SK-N-SH (cell line): ENCODE data around the gene CCND3. TPM values are rescaled to one million over a fixed set of nuclear protein-coding genes. Genes with fewer than 3 reads are reported as not detected.

ENCODE experiments used
- CTCF ChIA-PET: fragments of 300-600, 350-600 bp; formaldehyde crosslinking; extraction: SDS; loops from one replicate; lab custom pipeline; 2021; lab: Yijun Ruan, JAX
- POLR2A ChIA-PET: fragments of 350-600 bp; sonication (Branson Sonifier 250); formaldehyde crosslinking; extraction: SDS; loops from one replicate; lab custom pipeline; 2020; ENCODE audit warnings: antibody characterized with exemption, inconsistent platforms; lab: Yijun Ruan, JAX
- DNase-seq: peaks from one replicate; pipeline ENCODE4 v3.0.0; 2012
- H2AFZ ChIP-seq: fragments of 200-600 bp; sonication (generic); 2 replicates; pipeline ENCODE4 v1.8.1; 2016; ENCODE audit warnings: antibody characterized with exemption, mild to moderate bottlenecking, low read depth
- H3F3A ChIP-seq: fragments of 200-600 bp; sonication (generic); replicated peaks from 2 replicates; pipeline ENCODE3; 2016; ENCODE audit warnings: antibody characterized with exemption, mild to moderate bottlenecking; ENCODE audit not compliant: insufficient read depth
- H3K27ac ChIP-seq, 2 experiments: fragments of 200-500 bp in 1 of 2; fragments of 200-600 bp in 1 of 2; sonication (Bioruptor generic) in 1 of 2; sonication (generic), shearing (Covaris generic) in 1 of 2; 2 replicates each; pipeline versions ENCODE4 v1.5.1 to v1.6.1; 2014 to 2016; ENCODE audit warnings: low read depth in 2 of 2, inconsistent platforms in 1 of 2, low read length in 1 of 2, mild to moderate bottlenecking in 1 of 2, mixed read lengths in 1 of 2
- H3K27me3 ChIP-seq: fragments of 200-600 bp; sonication (generic), shearing (Covaris generic); 2 replicates; pipeline ENCODE4 v1.6.1; 2016; ENCODE audit warnings: mixed run types; ENCODE audit not compliant: insufficient read depth
- H3K36me3 ChIP-seq, 2 experiments: fragments of 200-500 bp in 1 of 2; fragments of 200-600 bp in 1 of 2; sonication (Bioruptor generic) in 1 of 2; sonication (generic) in 1 of 2; replicated peaks in 1 of 2; 2 replicates each; pipeline versions ENCODE3 to v1.5.1; 2014 to 2016; ENCODE audit warnings: low read length in 1 of 2, mild to moderate bottlenecking in 1 of 2; ENCODE audit not compliant: insufficient read depth in 2 of 2, control insufficient read depth in 1 of 2
- H3K4me1 ChIP-seq, 2 experiments: fragments of 200-500 bp in 1 of 2; fragments of 200-600 bp in 1 of 2; sonication (Bioruptor generic) in 1 of 2; sonication (generic), shearing (Covaris generic) in 1 of 2; 2 replicates each; pipeline versions ENCODE4 v1.5.1 to v1.6.1; 2014 to 2016; ENCODE audit warnings: low read depth in 1 of 2, low read length in 1 of 2, mixed run types in 1 of 2; ENCODE audit not compliant: insufficient read depth in 2 of 2, control insufficient read depth in 1 of 2
- H3K4me2 ChIP-seq: fragments of 200-600 bp; sonication (generic), shearing (Covaris generic); 2 replicates; pipeline ENCODE4 v1.6.1; 2017; ENCODE audit warnings: mixed run types
- H3K4me3 ChIP-seq, 2 experiments: fragments of 200-500 bp in 1 of 2; fragments of 200-600 bp in 1 of 2; sonication (Bioruptor generic) in 1 of 2; sonication (generic), shearing (Covaris generic) in 1 of 2; 2 replicates each; pipeline versions ENCODE4 v1.5.1 to v1.8.1; 2014 to 2016; ENCODE audit warnings: low read depth in 2 of 2, inconsistent platforms in 1 of 2, low read length in 1 of 2, mild to moderate bottlenecking in 1 of 2, mixed read lengths in 1 of 2, moderate library complexity in 1 of 2
- H3K79me2 ChIP-seq: fragments of 200-600 bp; sonication (generic); 2 replicates; pipeline ENCODE4 v1.8.1; 2017; ENCODE audit warnings: mild to moderate bottlenecking; ENCODE audit not compliant: insufficient read depth
- H3K9ac ChIP-seq: fragments of 200-600 bp; sonication (generic); 2 replicates; pipeline ENCODE4 v1.6.1; 2017; ENCODE audit warnings: mixed run types
- H3K9me2 ChIP-seq: fragments of 200-600 bp; sonication (generic); 2 replicates; pipeline ENCODE4 v1.6.1; 2017; ENCODE audit warnings: mixed run types
- H3K9me3 ChIP-seq: fragments of 200-600 bp; sonication (generic); 2 replicates; pipeline ENCODE4 v1.6.1; 2017; ENCODE audit warnings: mixed run types, mild to moderate bottlenecking, moderate library complexity
- H4K20me1 ChIP-seq: fragments of 200-600 bp; sonication (generic); 2 replicates; pipeline ENCODE4 v1.6.1; 2017; ENCODE audit warnings: mild to moderate bottlenecking, mixed run types; ENCODE audit not compliant: insufficient read depth
- EP300 ChIP-seq, 2 experiments: IDR thresholded peaks; 2 replicates each; pipeline versions ENCODE4 v1.4.0 to v1.6.1; 2012; ENCODE audit warnings: borderline replicate concordance in 1 of 2, low read depth in 1 of 2, low read length in 1 of 2
- FOSL2 ChIP-seq: IDR thresholded peaks from 2 replicates; pipeline ENCODE4 v1.4.0; 2012; ENCODE audit warnings: low read depth, mild to moderate bottlenecking, moderate library complexity, borderline replicate concordance
- GABPA ChIP-seq: IDR thresholded peaks from 2 replicates; pipeline ENCODE4 v1.4.0; 2012; ENCODE audit warnings: low read depth, mild to moderate bottlenecking
- MEF2A ChIP-seq: IDR thresholded peaks from 2 replicates; pipeline ENCODE4 v1.4.0; 2012; ENCODE audit warnings: low read depth, borderline replicate concordance
- MXI1 ChIP-seq: IDR thresholded peaks from 2 replicates; pipeline ENCODE4 v1.6.1; 2012; ENCODE audit warnings: mild to moderate bottlenecking, low read depth, low read length, improper control_type of control experiment
- NFIC ChIP-seq: IDR thresholded peaks from 2 replicates; pipeline ENCODE4 v1.4.0; 2012; ENCODE audit warnings: borderline replicate concordance
- POLR2AphosphoS5 ChIP-seq: IDR thresholded peaks from 2 replicates; pipeline ENCODE4 v1.6.1; 2012; ENCODE audit warnings: low read depth, low read length
- RCOR1 ChIP-seq: fragments of 150-350 bp; IDR thresholded peaks from 2 replicates; pipeline ENCODE4 v1.6.1; 2017; ENCODE audit warnings: antibody characterized with exemption, low read length
- SMC3 ChIP-seq: IDR thresholded peaks from 2 replicates; pipeline ENCODE4 v1.6.1; 2012; ENCODE audit warnings: low read depth, low read length, improper control_type of control experiment
- TAF1 ChIP-seq: IDR thresholded peaks from 2 replicates; pipeline ENCODE4 v1.6.1; 2012; ENCODE audit warnings: low read depth, mild to moderate bottlenecking, low read length, moderate library complexity, borderline replicate concordance
- WGBS: methylation state at CpG from one replicate; pipeline ENCODE4 v1.1.6; 2017; ENCODE audit warnings: low lambda C conversion rate; 5-methylcytosine and 5-hydroxymethylcytosine counted together
- polyA plus RNA-seq, 3 experiments: library from polyadenylated mRNA; depleted of rRNA; stranded (reverse); fragments of >200 nt; gene quantifications; 2 replicates each; pipeline ENCODE4 v1.2.3, GENCODE V29; 2012
- TF ChIP-seq, protein P1 (sequence below): fragments of 150-350 bp; IDR thresholded peaks from 2 replicates; pipeline ENCODE4 v1.6.1; 2017; ENCODE audit warnings: antibody characterized with exemption, low read length, low read depth, borderline replicate concordance
- TF ChIP-seq, protein P2 (sequence below): IDR thresholded peaks from 2 replicates; pipeline ENCODE4 v1.4.0; 2012; ENCODE audit warnings: low read depth, borderline replicate concordance
- TF ChIP-seq, protein P3 (sequence below): IDR thresholded peaks from 2 replicates; pipeline ENCODE4 v1.4.0; 2012; ENCODE audit warnings: low read depth, borderline replicate concordance
- TF ChIP-seq, protein P4 (sequence below): fragments of 150-350 bp; IDR thresholded peaks from 2 replicates; pipeline ENCODE4 v1.6.1; 2016; ENCODE audit warnings: mild to moderate bottlenecking, low read depth, low read length

Gene CCND3
- polyA plus RNA-seq, 1 of the 3 experiments (the other 2 are of a cell fraction), result 26.6 TPM

DNA sequence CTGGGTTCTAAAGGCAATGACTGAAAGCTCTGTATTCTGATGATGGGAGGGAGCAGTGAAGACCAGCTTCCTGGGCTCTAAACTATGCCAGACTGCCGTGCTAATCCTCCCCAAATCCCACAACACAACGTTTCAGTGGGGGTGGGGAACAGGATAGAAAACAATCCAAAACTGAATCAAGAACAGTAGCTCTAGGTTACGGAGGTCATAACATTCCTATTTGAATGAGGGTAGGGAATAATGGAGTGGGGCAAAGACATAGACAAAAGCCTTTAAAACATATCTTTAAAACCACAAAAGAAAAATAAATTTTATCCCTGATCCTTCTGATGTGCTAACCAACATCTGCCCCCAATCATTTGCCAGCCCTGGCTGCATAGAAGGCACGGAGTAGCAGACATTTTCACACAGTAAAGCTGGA lies 54.3 kb downstream of the CCND3 start:
- Histone ChIP-seq H2AFZ (no peak overlapping the region), H3K27ac (no peak overlapping the region), H3K4me2 (no peak overlapping the region), H3K4me3 (no peak overlapping the region), H4K20me1 (no peaks in the 10 kb centered on the region), H3K9me3 (no peaks in the 10 kb centered on the region), H3K9ac (no peak overlapping the region), H3F3A (no peaks in the 10 kb centered on the region), H3K27me3 (no peaks in the 10 kb centered on the region), H3K9me2 (no peaks in the 10 kb centered on the region), H3K79me2 (no peaks in the 10 kb centered on the region), H3K4me1 (peaks cover 0 to 4% of the 10 kb centered on the region in 2 experiments; a peak in 2 of 4 replicates), H3K36me3 (peaks cover 0 to 2% of the 10 kb centered on the region in 2 experiments)
- TF ChIP-seq, protein P1, sequence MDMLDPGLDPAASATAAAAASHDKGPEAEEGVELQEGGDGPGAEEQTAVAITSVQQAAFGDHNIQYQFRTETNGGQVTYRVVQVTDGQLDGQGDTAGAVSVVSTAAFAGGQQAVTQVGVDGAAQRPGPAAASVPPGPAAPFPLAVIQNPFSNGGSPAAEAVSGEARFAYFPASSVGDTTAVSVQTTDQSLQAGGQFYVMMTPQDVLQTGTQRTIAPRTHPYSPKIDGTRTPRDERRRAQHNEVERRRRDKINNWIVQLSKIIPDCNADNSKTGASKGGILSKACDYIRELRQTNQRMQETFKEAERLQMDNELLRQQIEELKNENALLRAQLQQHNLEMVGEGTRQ, result no peak
- TF ChIP-seq EP300 (IDR thresholded peaks at IDR 0.05; ENCODE audit: borderline replicate concordance in 1 of 2, low read depth in 1 of 2, low read length in 1 of 2), result no peak
- TF ChIP-seq, protein P2, sequence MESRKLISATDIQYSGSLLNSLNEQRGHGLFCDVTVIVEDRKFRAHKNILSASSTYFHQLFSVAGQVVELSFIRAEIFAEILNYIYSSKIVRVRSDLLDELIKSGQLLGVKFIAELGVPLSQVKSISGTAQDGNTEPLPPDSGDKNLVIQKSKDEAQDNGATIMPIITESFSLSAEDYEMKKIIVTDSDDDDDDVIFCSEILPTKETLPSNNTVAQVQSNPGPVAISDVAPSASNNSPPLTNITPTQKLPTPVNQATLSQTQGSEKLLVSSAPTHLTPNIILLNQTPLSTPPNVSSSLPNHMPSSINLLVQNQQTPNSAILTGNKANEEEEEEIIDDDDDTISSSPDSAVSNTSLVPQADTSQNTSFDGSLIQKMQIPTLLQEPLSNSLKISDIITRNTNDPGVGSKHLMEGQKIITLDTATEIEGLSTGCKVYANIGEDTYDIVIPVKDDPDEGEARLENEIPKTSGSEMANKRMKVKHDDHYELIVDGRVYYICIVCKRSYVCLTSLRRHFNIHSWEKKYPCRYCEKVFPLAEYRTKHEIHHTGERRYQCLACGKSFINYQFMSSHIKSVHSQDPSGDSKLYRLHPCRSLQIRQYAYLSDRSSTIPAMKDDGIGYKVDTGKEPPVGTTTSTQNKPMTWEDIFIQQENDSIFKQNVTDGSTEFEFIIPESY, result no peak
- TF ChIP-seq GABPA, result no peak
- WGBS, result 70% methylated on average over 4 of the region's 4 CpGs
- ChIA-PET CTCF (interaction anchor here (0.6 to 1.6 kb wide), 5 partner anchors 16 to 100 kb away, joined by 3 to 5 read pairs (median 3); partner anchors contain the start of gene TOMM6), POLR2A (no interaction called here)
- no peak for DNase-seq

DNA sequence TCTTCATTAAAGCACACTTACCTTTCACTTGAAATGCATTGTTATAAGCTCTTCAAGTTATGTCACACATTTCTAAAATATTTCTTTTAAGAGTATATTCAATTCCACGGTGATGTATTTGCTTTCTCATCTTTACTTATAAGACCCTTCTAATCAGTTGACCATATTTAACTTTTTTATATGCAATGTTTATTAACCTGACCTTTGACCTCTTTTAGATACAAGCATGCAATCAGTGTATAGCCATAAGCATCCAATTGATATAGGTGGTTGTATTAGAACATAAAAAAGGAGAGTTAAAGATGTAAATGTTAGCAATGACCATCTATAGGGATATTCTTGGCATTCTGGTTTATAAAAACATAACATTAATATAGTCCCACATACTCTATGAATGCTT lies 55.7 kb downstream of the CCND3 start:
- H3K36me3 ChIP-seq, result peaks cover 0 to under 1% of the 10 kb centered on the region in 2 experiments
- H2AFZ ChIP-seq, result no peak overlapping the region
- no peak overlapping the region for H3K4me3 ChIP-seq
- H3K9me3 ChIP-seq, result no peaks in the 10 kb centered on the region
- no peak overlapping the region for H3K9ac ChIP-seq
- H3K79me2 ChIP-seq, result no peaks in the 10 kb centered on the region
- H3K9me2 ChIP-seq, result no peaks in the 10 kb centered on the region
- no peaks in the 10 kb centered on the region for H3K27me3 ChIP-seq
- peaks cover 0 to 4% of the 10 kb centered on the region in 2 experiments; a peak in 1 of 4 replicates for H3K4me1 ChIP-seq
- H3K27ac ChIP-seq, result no peak overlapping the region
- TF ChIP-seq FOSL2 (no peak), SMC3 (no peak), GABPA (no peak), TAF1 (no peak), MXI1 (no peak), MEF2A (no peak), POLR2AphosphoS5 (no peak), RCOR1 (no peak), NFIC (no peak)
- TF ChIP-seq, protein P3, sequence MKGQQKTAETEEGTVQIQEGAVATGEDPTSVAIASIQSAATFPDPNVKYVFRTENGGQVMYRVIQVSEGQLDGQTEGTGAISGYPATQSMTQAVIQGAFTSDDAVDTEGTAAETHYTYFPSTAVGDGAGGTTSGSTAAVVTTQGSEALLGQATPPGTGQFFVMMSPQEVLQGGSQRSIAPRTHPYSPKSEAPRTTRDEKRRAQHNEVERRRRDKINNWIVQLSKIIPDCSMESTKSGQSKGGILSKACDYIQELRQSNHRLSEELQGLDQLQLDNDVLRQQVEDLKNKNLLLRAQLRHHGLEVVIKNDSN, result no peak
- TF ChIP-seq, protein P2, result no peak
- TF ChIP-seq, protein P4, sequence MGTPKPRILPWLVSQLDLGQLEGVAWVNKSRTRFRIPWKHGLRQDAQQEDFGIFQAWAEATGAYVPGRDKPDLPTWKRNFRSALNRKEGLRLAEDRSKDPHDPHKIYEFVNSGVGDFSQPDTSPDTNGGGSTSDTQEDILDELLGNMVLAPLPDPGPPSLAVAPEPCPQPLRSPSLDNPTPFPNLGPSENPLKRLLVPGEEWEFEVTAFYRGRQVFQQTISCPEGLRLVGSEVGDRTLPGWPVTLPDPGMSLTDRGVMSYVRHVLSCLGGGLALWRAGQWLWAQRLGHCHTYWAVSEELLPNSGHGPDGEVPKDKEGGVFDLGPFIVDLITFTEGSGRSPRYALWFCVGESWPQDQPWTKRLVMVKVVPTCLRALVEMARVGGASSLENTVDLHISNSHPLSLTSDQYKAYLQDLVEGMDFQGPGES, result no peak
- TF ChIP-seq, all 33 proteins: peak for 0
- ChIA-PET POLR2A (no interaction called here), CTCF (interaction anchor here (1.7 kb wide), 1 partner anchor 39 kb away, joined by 4 read pairs; no protein-coding TSS in a partner anchor)
- 98% methylated on average over 1 of the region's 1 CpG for WGBS
- H3F3A ChIP-seq, result no peaks in the 10 kb centered on the region
- no peak overlapping the region for H3K4me2 ChIP-seq
- no peaks in the 10 kb centered on the region for H4K20me1 ChIP-seq
- no peak for DNase-seq
